Esophagus (tissue), 2 donors: ENCODE results near the gene LCNL1. TPM values are rescaled to one million over a fixed set of nuclear protein-coding genes. Genes with fewer than 3 reads are reported as not detected.

Experiments used
- H3K27ac ChIP-seq, 2 donors: one replicate each; pipeline ENCODE4 v1.5.1; 2013; ENCODE audit warnings: low read depth in 2 of 2, mild to moderate bottlenecking in 2 of 2, inconsistent platforms in 1 of 2, low read length in 1 of 2, moderate library complexity in 1 of 2
- H3K27me3 ChIP-seq, 2 donors: one replicate each; pipeline ENCODE4 v1.6.1; 2013; ENCODE audit warnings: low read length in 2 of 2, control low read depth in 1 of 2, mild to moderate bottlenecking in 1 of 2; ENCODE audit not compliant: insufficient read depth in 2 of 2, control insufficient read depth in 1 of 2
- H3K36me3 ChIP-seq, 2 donors: one replicate each; pipeline ENCODE4 v1.6.1; 2013; ENCODE audit warnings: low read length in 1 of 2; ENCODE audit not compliant: control insufficient read depth in 2 of 2, insufficient read depth in 2 of 2
- H3K4me1 ChIP-seq, 2 donors: one replicate each; pipeline ENCODE4 v1.6.1; 2013; ENCODE audit warnings: low read length in 1 of 2; ENCODE audit not compliant: control insufficient read depth in 2 of 2, insufficient read depth in 2 of 2
- H3K4me3 ChIP-seq, 2 donors: one replicate each; pipeline ENCODE4 v1.5.1; 2013; ENCODE audit warnings: low read length in 2 of 2, mild to moderate bottlenecking in 2 of 2, low read depth in 1 of 2, moderate library complexity in 1 of 2
- H3K9me3 ChIP-seq, 2 donors: one replicate each; pipeline ENCODE4 v1.6.1; 2013; ENCODE audit warnings: mild to moderate bottlenecking in 2 of 2, low read depth in 1 of 2, low read length in 1 of 2, moderate library complexity in 1 of 2; ENCODE audit not compliant: control insufficient read depth in 2 of 2, insufficient read depth in 1 of 2
- WGBS, 2 donors: extraction: QIAGEN DNeasy Blood & Tissue Kit; methylation state at CpG; one replicate each; pipeline ENCODE4 v1.1.7; 2013; 5-methylcytosine and 5-hydroxymethylcytosine counted together
- polyA plus RNA-seq, 2 donors: library from polyadenylated mRNA; stranded (reverse); fragments of 200-250 nt; gene quantifications; one replicate each; pipeline ENCODE4 v1.2.3, GENCODE V29; 2013
- donor health status: healthy with polysubstance abuse.
- donor health status: Bipolar disorder and iron deficiency.

Gene LCNL1
- polyA plus RNA-seq, 2 donors = 0.20 to 0.55 TPM

DNA sequence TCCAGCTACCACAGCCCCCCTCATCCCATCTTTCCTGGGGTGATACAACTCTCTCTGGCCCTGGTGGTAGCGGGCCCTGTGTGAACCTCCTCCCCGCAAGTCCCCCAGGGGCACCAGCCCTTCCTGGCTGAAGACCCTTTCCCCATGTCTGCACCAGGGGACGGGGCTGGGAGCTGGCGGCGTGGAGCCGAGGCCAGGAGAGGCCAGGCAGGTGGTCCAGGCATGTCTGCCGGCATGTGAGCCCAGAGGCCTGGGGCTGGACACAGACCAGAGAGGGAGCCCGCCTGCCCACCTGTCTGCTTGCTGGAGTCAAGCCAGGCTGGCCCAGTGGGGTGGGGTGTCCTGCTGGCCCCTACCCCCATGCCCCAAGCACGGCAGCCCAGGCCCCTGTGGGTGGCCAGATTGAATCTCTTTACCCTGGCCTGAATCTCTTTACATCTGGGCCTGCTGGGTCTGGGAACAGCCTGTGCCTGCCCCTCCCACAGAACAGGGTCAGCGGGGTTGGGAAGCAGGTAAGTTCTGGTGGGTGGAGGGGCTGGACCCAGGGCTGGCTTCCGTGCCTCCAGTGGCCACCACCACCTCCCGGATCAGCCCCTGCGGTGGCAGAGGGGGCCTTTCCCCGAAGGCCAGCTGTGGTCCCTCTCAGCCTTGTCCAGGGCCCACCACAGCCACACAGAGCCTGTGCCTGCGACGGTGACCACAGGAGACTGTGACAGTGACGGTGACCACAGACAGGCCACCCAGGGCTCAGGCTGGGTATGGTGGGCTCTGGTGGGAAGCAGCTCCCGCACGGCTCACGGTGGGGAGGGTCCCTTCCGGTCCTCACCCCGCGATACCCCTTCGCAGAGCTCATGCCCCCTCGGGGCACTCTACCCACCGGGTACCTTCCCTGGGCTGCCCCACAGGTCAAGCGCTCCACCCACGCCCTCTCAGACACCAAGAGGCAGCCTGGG lies 23.6 kb upstream of the LCNL1 start:
- peaks cover 6 to 12% of the 10 kb centered on the region in 2 donors for H3K4me1 ChIP-seq
- no peaks in the 10 kb centered on the region for H3K36me3 ChIP-seq
- no peak overlapping the region for H3K27ac ChIP-seq
- no peaks in the 10 kb centered on the region for H3K9me3 ChIP-seq
- WGBS, 2 donors = 89% methylated on average over 26 to 28 of the region's 28 CpGs
- no peak overlapping the region for H3K4me3 ChIP-seq
- H3K27me3 ChIP-seq = no peaks in the 10 kb centered on the region

DNA sequence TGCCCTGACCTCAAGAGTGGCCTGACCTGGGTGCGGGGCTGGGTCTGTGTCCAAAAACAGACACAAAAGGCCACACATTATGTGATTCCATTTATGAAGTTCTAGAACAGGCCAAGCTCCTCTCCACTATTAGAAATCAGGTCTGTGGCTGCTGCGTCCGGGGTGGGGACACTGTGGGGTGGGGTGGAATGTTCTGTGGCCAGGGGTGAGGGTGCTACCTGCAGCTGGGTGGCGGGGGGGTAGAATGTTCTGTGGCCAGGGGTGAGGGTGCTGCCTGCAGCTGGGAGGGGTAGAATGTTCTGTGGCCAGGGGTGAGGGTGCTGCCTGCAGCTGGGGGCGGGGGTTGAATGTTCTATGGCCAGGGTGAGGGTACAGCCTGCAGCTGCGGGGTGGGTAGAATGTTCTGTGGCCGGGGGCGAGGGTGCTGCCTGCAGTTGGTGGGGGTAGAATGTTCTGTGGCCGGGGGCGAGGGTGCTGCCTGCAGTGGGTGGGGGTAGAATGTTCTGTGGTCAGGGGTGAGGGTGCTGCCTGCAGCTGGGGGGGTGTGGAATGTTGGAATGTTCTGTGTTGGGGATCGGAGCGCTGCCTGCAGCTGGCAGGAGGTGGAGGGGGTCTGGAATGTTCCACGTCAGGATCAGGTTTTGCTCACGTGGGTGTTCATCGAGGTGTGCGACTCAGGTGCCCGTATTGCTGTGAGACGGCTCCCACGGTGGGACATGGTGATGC lies 22.4 kb upstream of the LCNL1 start:
- peaks cover 6 to 15% of the 10 kb centered on the region in 2 donors for H3K4me1 ChIP-seq
- 81% methylated on average over 19 of the region's 19 CpGs for WGBS, 2 donors
- no peak overlapping the region for H3K27ac ChIP-seq
- H3K36me3 ChIP-seq = no peaks in the 10 kb centered on the region
- H3K27me3 ChIP-seq = no peaks in the 10 kb centered on the region
- H3K4me3 ChIP-seq = no peak overlapping the region
- H3K9me3 ChIP-seq = no peaks in the 10 kb centered on the region

DNA sequence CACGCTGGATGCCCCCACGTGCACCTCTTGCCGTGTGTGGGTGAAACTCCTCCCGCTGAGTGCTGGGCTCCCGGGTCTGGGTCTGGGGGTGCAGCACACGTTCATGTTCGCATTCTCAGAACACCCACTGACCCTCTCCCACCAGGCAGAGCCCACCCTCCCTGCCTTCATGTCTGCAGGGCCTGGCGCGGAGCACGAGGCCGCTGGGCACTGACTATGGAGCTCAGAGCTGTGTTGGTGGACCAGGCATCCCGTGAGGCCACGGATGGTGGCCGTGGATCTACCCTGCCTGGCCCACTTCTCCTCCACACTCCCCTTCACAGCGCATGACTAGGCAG lies 21.9 kb upstream of the LCNL1 start:
- Histone ChIP-seq H3K9me3 (no peaks in the 10 kb centered on the region), H3K36me3 (no peaks in the 10 kb centered on the region), H3K27ac (no peak overlapping the region), H3K4me1 (peaks cover 6 to 16% of the 10 kb centered on the region in 2 donors), H3K4me3 (no peak overlapping the region), H3K27me3 (no peaks in the 10 kb centered on the region)
- 74 to 76% methylated on average over 15 of the region's 15 CpGs for WGBS, 2 donors

DNA sequence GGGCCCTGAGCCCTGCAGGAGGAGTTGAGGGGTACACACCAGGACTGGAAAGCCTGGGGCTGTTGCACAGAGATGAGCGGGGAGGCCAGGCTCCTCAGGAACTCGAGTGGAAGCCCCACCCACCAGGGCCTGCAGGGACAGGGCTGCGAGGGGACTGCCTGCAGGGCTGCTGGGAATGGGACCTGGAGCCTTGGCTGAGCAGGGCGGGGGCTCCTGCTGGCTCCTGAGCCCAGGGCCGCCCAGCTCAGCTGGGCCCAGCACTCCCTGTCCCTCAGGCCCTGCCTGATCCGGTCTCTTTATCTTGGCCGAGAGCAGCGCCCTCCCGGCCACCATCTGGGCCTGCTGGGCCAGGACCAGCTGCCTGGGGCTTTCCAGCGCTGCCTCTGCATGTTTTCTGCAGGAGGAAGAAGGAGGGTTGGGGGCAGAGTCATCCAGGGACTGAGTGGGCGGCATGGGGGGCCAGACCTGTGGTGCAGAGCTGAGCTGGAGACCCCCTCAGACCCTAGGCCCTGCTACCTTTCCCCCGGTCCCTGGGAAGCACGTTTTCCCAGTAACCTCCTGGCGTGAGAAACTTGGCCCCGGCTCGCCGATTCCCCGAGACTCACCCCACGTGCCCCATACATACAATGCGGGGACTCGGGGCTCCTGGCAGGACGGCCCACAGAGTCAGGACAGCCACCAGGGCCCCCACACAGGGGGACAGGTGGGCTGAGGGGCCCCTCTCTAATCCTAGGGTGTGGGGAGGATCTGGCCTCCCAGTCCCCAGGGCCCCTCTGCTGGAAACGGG lies 21.3 kb upstream of the LCNL1 start:
- Histone ChIP-seq H3K27ac (peak overlapping the region in 1 of 2 donors; percentile 26), H3K4me3 (no peak overlapping the region), H3K36me3 (no peaks in the 10 kb centered on the region), H3K9me3 (no peaks in the 10 kb centered on the region), H3K4me1 (peaks cover 6 to 17% of the 10 kb centered on the region in 2 donors), H3K27me3 (no peaks in the 10 kb centered on the region)
- 50 to 57% methylated on average over 21 to 23 of the region's 23 CpGs for WGBS, 2 donors

DNA sequence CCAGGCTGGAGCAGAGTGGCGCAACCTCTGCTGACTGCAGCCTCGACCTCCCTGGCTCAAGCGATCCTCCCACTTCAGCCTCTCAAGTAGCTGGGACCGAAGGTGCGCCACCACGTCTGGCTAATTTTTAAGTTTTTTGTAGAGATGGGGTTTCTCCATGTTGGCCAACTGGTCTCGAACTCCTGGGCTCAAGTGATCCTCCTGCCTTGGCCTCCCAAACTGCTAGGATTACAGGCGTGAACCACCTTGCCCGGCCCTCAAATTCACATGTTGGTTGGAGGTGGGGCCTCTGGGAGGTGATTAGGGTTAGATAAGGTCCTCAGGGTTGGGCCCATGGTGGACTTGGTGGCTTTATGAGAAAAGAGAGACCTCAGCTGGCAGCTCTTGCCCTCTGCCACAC lies 20.6 kb upstream of the LCNL1 start:
- 95 to 96% methylated on average over 9 of the region's 9 CpGs for WGBS, 2 donors
- no peak overlapping the region for H3K4me3 ChIP-seq
- no peaks in the 10 kb centered on the region for H3K36me3 ChIP-seq
- no peaks in the 10 kb centered on the region for H3K27me3 ChIP-seq
- no peaks in the 10 kb centered on the region for H3K9me3 ChIP-seq
- peaks cover 6 to 17% of the 10 kb centered on the region in 2 donors for H3K4me1 ChIP-seq
- H3K27ac ChIP-seq = no peak overlapping the region

DNA sequence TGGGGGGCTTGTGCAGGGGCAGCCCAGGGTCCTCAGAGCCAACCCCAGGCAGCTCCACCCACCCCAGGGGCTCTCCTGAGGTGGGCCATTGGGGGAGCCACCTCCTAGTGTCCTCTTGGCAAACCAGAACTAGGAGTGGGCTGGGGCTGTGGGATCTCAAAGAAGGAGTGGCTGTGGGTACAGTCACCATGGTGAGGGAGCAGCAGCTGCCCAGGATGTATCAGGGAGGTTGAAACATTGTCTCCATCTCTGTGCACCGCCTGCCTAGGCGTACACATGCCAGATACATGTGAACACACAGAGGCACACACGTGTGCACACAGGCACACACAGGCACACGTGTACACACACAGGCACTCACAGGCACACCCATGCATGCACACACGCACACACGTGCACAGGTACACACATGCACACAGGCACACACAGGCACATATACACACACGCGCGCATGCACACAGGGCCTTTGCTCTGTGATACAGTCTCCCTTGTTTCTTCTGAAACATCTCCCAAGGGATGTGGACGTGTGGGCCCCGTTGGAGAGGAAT lies 20.0 kb upstream of the LCNL1 start:
- Histone ChIP-seq H3K27ac (no peak overlapping the region), H3K4me1 (peaks cover 6 to 17% of the 10 kb centered on the region in 2 donors)
- WGBS, 2 donors = 86 to 87% methylated on average over 11 of the region's 11 CpGs

DNA sequence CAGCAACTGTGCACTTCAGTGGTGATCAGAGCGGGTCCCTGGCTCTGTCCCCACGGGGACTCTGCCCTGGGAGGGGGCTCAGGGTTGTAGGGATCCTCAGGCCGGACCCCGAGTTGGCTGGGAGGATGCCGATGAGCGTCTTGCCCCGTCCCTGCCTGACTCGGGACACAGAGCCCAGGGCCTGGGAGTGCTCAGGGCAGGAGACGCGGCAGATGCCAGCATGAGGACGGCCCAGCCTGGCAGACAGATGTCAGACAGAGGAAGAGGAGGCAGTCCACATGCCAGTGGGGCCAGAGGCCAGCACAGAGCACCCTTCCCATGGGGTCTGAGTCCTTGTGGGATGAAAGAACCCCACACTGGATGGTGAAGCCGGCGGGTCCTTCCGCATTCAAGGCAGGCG lies 19.5 kb upstream of the LCNL1 start:
- no peaks in the 10 kb centered on the region for H3K36me3 ChIP-seq
- no peak overlapping the region for H3K4me3 ChIP-seq
- H3K27ac ChIP-seq = peak overlapping the region in 1 of 2 donors; percentile 6
- peaks cover 6 to 17% of the 10 kb centered on the region in 2 donors for H3K4me1 ChIP-seq
- H3K27me3 ChIP-seq = no peaks in the 10 kb centered on the region
- no peaks in the 10 kb centered on the region for H3K9me3 ChIP-seq
- WGBS, 2 donors = 77 to 85% methylated on average over 15 of the region's 15 CpGs

More for the DNA sequence above, 20.0 kb upstream of the LCNL1 start:
- Histone ChIP-seq H3K9me3 (no peaks in the 10 kb centered on the region), H3K27me3 (no peaks in the 10 kb centered on the region), H3K36me3 (no peaks in the 10 kb centered on the region), H3K4me3 (no peak overlapping the region)

DNA sequence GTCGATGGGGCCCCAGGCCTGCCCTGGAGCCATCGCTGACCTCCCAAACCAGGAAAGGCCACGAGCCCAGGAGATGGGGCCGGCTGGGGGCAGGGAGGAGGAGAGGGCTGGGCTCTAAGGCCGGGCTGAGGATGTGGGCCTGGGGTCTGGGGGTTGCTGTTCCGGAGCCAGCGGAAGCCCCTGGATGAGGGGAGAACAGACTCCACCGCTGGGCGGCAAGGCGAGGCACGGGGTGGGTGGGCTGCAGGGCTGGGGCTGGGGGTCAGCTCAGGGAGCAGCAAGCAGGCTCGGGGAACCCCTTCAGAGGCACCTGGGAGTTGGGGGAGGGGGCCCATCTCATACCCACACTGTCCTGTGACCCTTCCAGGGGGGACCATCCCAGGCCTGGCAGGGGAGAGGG lies 19.0 kb upstream of the LCNL1 start:
- Histone ChIP-seq H3K27ac (no peak overlapping the region), H3K9me3 (no peaks in the 10 kb centered on the region), H3K27me3 (no peaks in the 10 kb centered on the region), H3K36me3 (no peaks in the 10 kb centered on the region), H3K4me1 (peaks cover 6 to 17% of the 10 kb centered on the region in 2 donors), H3K4me3 (no peak overlapping the region)
- WGBS, 2 donors = 83 to 88% methylated on average over 12 of the region's 12 CpGs

DNA sequence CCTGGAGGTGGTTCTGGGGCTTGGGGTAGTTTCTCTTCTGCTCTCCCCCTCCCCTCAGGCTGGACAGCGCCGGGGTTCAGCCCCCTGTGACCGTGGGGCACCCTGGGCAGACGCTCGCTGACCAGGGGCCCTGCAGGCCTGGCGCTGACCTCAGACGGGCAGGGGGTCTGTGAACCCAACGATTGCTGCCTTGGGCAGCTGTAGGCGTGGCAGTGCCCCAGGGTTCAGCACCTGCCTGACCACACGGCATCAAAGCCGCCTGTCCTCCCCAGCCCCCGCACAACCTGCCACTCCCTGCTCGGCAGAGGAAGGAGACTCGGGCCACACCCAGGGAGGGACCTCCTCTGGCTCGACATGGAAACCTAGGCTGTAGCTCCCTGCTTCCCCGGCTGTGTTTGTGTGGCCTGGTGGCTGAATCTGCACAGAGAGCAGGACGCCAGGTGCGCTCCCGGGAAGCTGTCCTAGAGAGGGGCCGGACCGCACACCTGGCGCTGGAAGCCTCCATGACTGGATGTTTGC lies 18.6 kb upstream of the LCNL1 start:
- Histone ChIP-seq H3K4me1 (peaks cover 6 to 17% of the 10 kb centered on the region in 2 donors), H3K27ac (no peak overlapping the region)
- WGBS, 2 donors = 49 to 56% methylated on average over 20 to 22 of the region's 22 CpGs

More for the DNA sequence above, 18.6 kb upstream of the LCNL1 start:
- H3K4me3 ChIP-seq = no peak overlapping the region
- H3K36me3 ChIP-seq = no peaks in the 10 kb centered on the region
- no peaks in the 10 kb centered on the region for H3K27me3 ChIP-seq
- H3K9me3 ChIP-seq = no peaks in the 10 kb centered on the region
